Right atrium auricular region (tissue), 2 donors: ENCODE measurements around the gene SEMA7A. TPM values are rescaled to one million over a fixed set of nuclear protein-coding genes. Genes with fewer than 3 reads are reported as not detected.

ENCODE experiments used
- DNase-seq: peaks from one replicate; pipeline ENCODE4 v3.0.0-alpha.2; 2019; ENCODE audit warnings: low spot score
- H3K27ac ChIP-seq, 2 donors: fragments of 200-600 bp; sonication (generic); 1 replicate in 1 of 2; 2 replicates in 1 of 2; pipeline ENCODE4 v1.5.1; 2016 to 2019
- H3K27me3 ChIP-seq, 2 donors: fragments of 200-600 bp; sonication (generic); one replicate each; pipeline versions ENCODE4 v1.5.1 to v1.6.0; 2017 to 2019
- H3K36me3 ChIP-seq: fragments of 200-600 bp; sonication (generic); one replicate; pipeline ENCODE4 v1.5.1; 2016
- H3K4me1 ChIP-seq, 2 donors: fragments of 200-600 bp; sonication (generic); one replicate each; pipeline versions ENCODE4 v1.5.1 to v1.6.0; 2017 to 2019
- H3K4me3 ChIP-seq, 2 donors: fragments of 200-600 bp; sonication (generic); 1 replicate in 1 of 2; 2 replicates in 1 of 2; pipeline ENCODE4 v1.5.1; 2017 to 2019; ENCODE audit warnings: mild to moderate bottlenecking in 1 of 2, moderate library complexity in 1 of 2
- H3K9me3 ChIP-seq, 2 donors: fragments of 200-600 bp; sonication (generic); one replicate each; pipeline ENCODE4 v1.5.1; 2019
- CTCF ChIP-seq, 2 donors: fragments of 200-600 bp; sonication (generic); IDR thresholded peaks; one replicate each; pipeline ENCODE4 v1.5.1; 2019; ENCODE audit warnings: antibody characterized with exemption in 2 of 2
- total RNA-seq, 2 donors: library from RNA; depleted of rRNA; stranded (reverse); fragments of >200 nt; gene quantifications; one replicate each; pipeline ENCODE4 v1.1.0, GENCODE V29; 2016

The SEMA7A gene
- total RNA-seq, 2 donors from 2014 or later = 1.0 to 2.9 TPM

GRCh38 chr15:74383695-74384565 lies 49.8 kb downstream of the SEMA7A start:
- TF ChIP-seq CTCF (IDR thresholded peaks at IDR 0.05) = no peak
- no peak overlapping the region for H3K27ac ChIP-seq
- H3K9me3 ChIP-seq = no peaks in the 10 kb centered on the region
- H3K4me3 ChIP-seq = no peak overlapping the region
- DNase-seq = no peak
- no peaks in the 10 kb centered on the region for H3K36me3 ChIP-seq
- H3K27me3 ChIP-seq = no peaks in the 10 kb centered on the region
- H3K4me1 ChIP-seq = peaks cover 0 to 19% of the 10 kb centered on the region in 2 donors

GRCh38 chr15:74383286-74383685 lies 50.5 kb downstream of the SEMA7A start:
- no peak for TF ChIP-seq CTCF (IDR thresholded peaks at IDR 0.05)
- Histone ChIP-seq H3K27me3 (no peaks in the 10 kb centered on the region), H3K36me3 (no peaks in the 10 kb centered on the region), H3K4me3 (no peak overlapping the region), H3K9me3 (no peaks in the 10 kb centered on the region), H3K27ac (no peak overlapping the region), H3K4me1 (peaks cover 0 to 19% of the 10 kb centered on the region in 2 donors)
- DNase-seq = no peak

- H3K4me1 ChIP-seq = peaks cover 0 to 19% of the 10 kb centered on the region in 2 donors
- no peak overlapping the region for H3K27ac ChIP-seq
- no peaks in the 10 kb centered on the region for H3K9me3 ChIP-seq
- peak; percentile 84 for DNase-seq
- H3K36me3 ChIP-seq = no peaks in the 10 kb centered on the region
- peak; percentile 89 to 97 for TF ChIP-seq CTCF (IDR thresholded peaks at IDR 0.05)
- no peak overlapping the region for H3K4me3 ChIP-seq
- no peaks in the 10 kb centered on the region for H3K27me3 ChIP-seq
Measured at GRCh38 chr15:74382004-74382816, 51.5 kb downstream of the SEMA7A start.

GRCh38 chr15:74381481-74381880 lies 52.3 kb downstream of the SEMA7A start:
- H3K4me3 ChIP-seq = no peak overlapping the region
- no peaks in the 10 kb centered on the region for H3K36me3 ChIP-seq
- H3K27ac ChIP-seq = no peak overlapping the region
- no peak for TF ChIP-seq CTCF (IDR thresholded peaks at IDR 0.05)
- peaks cover 0 to 17% of the 10 kb centered on the region in 2 donors for H3K4me1 ChIP-seq
- DNase-seq = no peak
- H3K9me3 ChIP-seq = no peaks in the 10 kb centered on the region
- no peaks in the 10 kb centered on the region for H3K27me3 ChIP-seq

GRCh38 chr15:74381190-74381453 lies 52.6 kb downstream of the SEMA7A start:
- Histone ChIP-seq H3K4me3 (no peak overlapping the region), H3K27me3 (no peaks in the 10 kb centered on the region), H3K4me1 (peaks cover 0 to 14% of the 10 kb centered on the region in 2 donors), H3K9me3 (no peaks in the 10 kb centered on the region), H3K36me3 (no peaks in the 10 kb centered on the region), H3K27ac (no peak overlapping the region)
- no peak for DNase-seq
- no peak for TF ChIP-seq CTCF (IDR thresholded peaks at IDR 0.05)
